HG02759 (cell line): ENCODE results near the gene TET3.

Experiments
- ATAC-seq: cut with Tn5 transposase; IDR thresholded peaks from one replicate; pipeline ENCODE4 v1.9.1; 2021; ENCODE audit warnings: mild to moderate bottlenecking, moderate library complexity; ENCODE audit not compliant: unreplicated experiment

The TET3 gene

DNA sequence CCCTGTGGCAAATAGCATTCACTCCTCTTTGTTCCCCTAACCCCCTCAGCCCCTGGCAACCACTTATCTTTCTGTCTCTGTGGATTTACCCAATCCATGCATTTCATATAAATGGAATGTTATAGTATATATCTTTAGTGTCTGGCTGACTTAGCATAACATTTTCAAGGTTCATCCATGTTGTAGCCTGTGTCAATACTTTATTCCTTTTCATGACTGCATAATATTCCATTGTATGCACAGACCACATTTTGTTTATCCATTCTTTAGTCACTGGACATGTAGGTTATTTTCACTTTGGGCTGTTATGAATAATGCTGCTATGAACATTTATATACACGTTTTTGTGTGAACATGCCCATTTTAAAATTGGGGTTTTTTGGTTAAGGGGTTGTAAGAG lies 42.8 kb downstream of the TET3 start:
- no peak for ATAC-seq

DNA sequence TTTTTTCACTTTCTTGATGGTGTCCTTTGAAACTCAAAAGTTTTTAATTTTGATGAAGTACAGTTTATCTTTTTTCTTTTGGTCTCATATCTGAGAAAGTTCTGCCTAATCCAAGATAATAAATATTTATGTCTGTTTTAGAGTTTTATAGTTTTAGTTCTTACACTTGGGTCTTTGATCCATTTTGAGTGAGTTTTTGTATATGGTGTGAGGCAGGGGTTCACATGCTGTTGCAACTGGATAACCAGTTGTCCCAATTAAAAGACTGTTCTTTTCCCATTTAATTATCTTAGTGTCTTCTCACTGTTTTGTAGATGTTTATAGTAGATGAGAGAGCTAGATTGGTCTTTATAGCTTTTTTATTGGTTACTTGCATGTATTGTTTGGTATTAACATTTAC lies 43.6 kb downstream of the TET3 start:
- no peak for ATAC-seq

DNA sequence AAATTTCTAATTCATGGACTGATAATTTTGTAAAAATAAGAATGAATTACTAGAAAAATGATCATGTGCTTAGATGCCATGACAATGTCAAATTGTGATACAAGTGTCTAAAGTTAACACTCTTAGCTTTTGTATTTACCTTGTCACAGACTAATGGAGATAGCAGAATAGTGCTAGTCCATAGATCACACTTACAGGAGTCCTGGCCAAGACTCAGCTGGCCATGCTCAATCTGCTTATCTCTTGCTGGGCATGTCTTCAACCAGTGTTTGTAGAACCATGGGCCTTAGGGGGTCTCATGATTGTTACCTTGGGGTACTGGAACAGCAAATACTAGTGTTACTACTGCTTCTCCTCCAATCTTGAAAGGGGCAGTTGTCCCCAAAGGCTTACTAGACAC lies 44.0 kb downstream of the TET3 start:
- no peak for ATAC-seq

DNA sequence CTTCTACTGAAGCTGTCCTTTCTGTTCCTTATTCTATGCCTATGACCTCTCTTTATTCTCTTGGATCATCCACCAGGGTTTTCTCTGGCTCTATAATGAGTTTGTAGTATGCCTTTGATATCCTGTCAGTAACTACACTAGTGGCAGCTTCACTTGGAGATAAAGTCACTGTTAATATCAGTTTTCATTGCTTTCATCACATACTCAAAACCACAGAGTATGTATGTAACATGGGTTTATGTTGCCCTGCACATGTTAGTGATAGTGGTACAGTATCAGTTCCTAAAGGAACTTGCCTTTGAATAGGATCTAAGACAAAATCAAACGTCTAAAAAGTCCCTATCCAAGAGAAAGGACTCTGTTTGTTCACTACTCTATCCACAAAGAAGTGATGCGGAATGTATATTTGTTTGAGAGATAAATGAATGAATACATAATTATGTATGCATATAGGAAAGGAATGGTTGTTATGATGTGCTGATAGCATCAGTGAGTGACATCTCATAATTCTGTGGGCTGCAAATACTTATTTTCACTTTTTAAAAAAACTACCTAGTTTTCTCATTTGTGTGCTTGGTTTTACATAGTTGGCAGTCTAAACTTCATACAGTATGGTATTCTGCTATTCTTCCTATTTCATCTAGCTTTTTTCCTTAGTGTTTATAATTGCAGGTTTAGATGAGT lies 45.1 kb downstream of the TET3 start:
- no peak for ATAC-seq

DNA sequence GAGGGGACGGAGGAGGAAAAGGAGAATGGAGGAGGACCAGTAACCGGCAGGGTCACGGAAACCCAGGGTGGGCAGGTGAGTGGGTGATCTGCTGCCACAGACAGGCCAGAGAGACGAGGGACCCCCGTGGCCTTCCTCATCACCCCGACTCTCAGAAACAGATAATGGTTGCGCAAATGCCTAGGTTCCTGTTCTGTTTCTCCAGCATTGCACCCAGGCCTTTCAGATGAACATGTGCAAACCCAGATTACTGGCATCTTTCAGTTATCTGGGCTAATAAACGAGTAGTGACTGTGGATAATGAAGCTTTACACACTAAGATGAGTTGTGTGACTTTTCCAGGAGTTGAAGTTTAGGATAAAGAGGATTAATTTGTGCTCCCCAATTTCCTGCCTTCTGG lies 46.5 kb downstream of the TET3 start:
- no peak for ATAC-seq

DNA sequence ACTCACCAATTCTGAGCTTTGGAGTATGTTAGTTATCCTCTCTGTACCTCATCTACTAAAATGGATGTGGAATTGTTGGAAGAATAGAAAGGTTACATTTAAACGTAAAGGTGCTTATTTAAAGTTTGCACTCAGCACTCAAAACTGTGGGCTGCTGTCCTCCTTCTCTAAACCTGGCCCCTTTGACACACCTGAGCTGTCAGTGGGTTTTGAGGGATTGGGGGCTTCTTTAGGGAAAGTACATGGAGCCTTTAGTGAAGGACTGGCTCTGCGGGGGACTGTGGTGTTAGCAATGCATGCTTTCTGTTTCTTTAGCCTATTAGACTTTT lies 47.2 kb downstream of the TET3 start:
- ATAC-seq = no peak

DNA sequence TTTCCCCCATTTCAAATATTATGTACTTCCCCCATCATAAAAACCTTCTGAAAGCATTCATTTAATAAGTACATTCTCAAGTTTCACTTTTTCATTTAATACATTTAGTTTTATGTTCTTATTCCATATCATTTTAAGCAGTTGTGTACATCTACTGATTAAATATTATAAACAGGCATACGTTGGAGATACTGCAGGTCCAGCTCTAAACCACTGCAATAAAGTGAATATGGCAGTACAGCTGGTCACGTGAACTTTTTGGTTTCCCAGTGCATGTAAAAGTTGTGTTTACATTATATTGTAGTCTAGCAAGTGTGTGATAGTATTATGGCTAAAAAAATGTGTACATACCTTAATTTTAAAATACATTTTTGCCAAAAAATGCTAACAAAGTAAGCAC lies 48.7 kb downstream of the TET3 start:
- ATAC-seq = no peak
